Measurements from ENCODE around the gene IGLL5.
A peak's percentile ranks its signal among the peaks of the same experiment; 100 is the strongest.
"Not testable (repeated sequence)": the region's sequence is repeated elsewhere in the genome, so short reads cannot be mapped to it uniquely, and the experiment has no call there.

The IGLL5 gene

DNA sequence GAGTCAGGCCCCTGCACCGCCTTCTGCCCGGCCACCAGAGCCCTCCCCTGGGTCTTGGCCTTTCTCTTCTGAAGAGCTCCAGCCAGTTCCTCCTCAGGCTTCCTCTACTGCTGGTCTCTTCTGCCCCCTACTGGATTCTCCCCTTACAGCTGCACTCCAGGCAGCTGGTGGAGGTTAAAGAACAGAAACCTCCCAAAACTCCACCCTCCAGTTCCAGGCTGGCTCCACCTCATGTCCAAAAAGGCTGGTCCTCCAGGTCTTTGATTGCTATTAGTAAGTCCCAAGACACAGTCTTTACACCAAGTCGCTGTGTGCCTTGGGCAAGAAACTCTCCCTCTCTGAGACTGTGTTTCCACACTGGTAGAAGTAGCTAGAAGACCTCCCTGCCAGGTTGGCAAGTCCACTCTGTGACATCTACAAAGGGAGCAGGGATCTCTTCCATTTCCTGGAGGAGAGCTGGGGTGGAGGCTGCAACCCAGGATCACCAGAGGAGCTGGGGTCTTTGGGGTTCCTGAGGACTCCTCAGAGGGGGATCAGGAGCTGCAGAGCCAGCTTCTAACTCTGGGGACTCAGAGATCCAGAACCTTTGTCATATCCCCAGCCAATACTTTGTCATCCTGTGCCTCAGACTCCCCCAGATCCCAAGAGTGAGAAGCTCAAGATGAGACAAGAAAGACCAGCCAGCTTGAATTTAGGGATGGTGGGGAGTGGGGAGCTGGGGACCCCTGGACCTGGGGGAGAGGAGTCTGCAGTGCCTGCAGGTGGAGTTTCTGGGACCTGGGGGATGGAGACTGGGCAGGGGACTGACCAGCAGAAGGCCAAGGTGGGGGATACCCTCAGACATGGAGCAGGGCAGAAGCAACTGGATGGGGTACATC lies 3.4 kb upstream of the IGLL5 start:
- peak in 2 of 3 donors; percentile 39 to 57 for DNase-seq (ENCODE audit: low read depth in 3 of 3)

DNA sequence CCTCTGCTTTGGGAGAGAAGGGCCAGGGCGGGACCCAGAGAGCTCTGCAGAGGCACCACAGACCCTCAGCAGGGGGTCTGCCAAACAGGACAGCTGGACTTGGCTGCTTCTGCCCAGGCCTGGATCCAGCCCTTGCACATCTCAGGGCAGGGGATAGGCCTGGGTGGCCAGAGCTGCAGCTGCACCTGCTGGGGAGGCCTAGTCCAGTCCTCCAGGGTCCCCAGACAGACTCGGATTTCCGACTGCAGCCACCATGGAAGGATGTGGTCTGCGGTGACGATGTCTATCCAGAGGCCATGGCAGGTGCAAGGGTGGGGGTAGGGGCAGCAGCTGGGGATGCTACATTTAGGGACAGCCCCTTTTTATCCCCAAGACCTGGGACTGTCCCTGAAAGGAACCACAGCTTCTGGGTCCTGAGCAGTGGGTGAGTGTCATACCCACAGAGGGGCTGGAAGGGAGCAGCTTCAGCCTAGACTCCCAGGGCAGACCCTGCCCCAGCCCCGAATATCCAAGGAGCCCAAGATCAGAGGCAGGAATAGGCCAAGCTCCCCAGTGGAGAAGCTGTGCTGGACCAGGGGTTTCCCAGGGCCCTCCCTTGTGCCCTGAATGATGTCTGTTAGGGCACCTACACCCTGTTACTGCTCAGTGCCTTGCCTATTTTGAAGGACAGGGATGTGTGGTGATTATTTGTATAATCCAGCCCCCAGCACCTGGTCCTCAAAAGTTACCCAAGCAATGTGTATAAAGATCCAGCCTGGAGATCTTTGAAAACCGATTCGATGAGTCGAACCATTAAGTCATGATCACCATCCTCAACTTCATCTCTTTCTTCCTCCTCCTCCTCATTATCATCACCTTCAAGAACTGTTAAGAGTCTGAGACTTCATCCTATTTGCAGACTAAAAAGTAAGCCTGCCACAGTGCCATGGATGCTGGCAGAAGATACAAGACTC lies 2.5 kb upstream of the IGLL5 start:
- peak in 1 of 3 donors; percentile 20 for DNase-seq (ENCODE audit: low read depth in 3 of 3)

DNA sequence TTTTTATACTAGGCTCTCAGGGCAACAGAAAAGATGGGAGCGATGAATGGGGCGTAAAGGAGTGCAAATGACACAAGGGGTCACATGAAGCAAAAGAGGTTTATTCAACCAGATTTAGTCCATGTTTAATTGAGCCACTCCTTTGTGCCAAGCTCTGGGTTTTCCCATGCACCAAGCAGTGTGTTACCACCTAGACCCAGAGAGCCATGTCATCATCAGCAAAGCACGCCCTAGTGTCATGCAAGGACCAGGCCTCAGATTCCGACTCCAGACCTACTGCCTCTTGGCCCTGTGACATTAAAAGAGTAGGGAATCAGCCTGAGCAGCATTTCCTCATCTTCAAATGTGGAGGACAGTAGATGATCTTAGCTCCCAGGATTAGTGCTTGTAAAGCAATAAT lies 1.1 kb upstream of the IGLL5 start:
- no peak for DNase-seq (ENCODE audit: low read depth in 3 of 3)

DNA sequence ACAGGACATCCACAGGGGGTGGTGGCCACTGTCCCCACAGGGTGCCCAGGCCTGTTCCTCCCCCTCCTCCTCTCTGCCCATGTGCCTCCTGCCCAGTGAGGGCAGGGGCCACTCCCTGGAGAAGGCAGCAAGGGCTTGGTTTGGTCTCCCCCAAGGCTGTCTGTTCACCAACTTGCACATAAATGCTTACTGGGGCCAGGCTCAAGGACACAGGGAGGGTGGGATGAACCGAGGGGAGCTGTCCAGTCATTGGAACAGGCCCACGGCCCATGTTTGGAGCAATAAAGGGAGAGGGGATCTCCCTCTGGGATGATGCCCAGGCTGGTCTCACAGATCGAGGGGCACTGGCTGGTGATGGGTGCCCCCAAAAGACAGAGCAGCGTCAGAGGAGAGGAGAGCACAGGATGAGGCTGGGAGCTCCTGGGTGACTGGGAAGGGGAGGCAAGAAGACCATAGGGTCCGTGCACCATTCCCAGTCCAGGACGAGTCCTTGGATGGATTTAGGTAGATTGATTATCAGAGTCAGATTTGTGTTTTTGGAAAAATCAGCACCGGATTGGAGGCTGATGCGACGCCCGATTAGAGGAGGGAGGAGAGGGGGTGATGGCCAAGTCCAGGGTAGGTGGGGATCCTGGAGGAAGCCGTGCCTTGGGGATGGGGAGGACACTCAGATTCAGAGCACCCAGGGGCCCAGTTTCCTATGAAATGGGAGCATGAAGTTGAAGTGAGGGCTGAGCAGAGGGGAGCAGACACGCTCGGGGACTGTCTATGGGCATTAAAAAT lies 1.1 kb downstream of the IGLL5 start:
- no peak for DNase-seq (ENCODE audit: low read depth in 3 of 3)

DNA sequence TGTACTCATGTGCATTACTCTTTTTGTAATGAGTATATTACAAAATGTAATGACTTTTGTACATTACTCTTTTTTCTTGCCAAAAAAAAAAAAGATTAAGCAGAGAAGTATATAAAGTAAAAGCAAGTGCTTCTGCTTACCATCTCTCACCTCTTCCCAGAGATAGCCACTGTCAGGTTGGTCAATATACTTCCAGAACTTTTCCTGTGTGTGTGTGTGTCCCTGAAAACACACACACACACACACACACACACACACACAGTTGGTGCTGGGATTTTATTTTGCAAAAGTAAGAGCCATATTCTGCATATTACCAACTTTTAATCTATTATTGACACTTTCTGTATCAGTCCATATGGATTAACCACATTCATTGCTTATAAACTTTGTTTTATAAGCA lies 2.5 kb downstream of the IGLL5 start:
- DNase-seq (ENCODE audit: low read depth in 3 of 3) = no peak

DNA sequence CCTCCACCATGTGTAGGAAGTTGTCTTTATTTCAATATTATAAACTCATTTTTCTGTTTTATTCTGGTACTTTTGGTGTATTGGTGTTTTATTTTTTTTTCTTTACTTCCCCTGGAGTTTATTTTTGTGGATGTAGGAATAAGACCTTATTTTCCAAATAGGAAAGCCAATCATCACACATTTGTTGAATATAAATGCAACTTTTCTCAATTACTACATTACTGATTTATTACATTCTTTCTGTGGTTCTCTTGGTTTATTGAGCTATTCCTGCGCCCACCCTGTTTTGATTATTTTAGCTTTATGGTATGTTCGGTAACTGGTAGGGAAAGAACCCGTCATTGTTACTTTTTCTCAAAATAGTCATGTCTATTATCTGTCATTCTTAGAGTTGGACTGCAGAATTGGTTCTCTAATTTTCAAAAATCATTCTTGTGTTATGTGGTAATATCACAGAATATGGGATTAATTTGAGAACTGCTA lies 3.6 kb downstream of the IGLL5 start:
- no peak for DNase-seq (ENCODE audit: low read depth in 3 of 3)

DNA sequence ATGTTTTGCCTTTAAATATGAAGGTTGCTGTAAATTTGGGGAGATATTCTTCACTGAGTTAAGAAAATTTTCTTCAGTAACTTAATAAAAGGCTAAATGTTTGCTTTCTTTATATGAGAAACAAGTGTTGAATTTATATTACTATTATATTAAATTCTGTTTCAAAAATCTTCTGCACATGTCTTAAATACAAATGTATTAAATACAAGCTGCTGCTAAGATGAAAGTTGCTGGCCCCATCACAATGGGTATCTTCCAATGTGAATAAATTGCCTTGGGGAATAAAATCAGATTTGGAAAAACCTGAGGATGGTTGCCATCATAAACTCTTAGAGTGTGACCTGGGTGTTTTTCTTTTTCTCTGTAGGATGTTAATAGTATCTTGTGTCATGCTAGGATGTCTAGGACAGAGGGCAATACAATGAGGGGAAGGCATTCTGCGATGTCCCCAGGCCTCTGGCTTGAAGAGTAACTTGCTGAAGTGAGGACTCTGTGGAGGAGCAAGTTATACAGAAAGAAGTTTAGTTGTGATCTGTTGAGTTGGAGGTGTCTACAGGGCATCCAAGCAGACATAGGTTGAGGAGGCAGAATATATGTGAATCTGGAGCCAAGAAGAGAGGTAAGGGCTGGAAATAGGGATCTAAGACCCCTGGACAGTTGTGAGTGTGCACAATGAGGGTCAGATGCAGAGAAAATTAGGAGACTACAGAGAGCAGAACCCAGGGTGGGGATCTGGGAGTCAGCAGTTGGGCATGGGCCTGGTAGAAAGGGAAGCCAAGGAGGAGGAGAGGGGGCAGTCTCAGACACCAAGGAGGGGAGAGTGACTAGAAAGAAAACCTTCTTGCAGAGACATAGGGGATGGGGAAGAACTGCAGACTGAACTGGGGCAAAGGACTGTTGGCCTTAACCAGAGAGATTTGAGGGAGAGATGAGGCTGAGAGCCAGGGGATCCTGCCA lies 4.8 kb downstream of the IGLL5 start:
- DNase-seq (ENCODE audit: low read depth in 3 of 3) = no peak

DNA sequence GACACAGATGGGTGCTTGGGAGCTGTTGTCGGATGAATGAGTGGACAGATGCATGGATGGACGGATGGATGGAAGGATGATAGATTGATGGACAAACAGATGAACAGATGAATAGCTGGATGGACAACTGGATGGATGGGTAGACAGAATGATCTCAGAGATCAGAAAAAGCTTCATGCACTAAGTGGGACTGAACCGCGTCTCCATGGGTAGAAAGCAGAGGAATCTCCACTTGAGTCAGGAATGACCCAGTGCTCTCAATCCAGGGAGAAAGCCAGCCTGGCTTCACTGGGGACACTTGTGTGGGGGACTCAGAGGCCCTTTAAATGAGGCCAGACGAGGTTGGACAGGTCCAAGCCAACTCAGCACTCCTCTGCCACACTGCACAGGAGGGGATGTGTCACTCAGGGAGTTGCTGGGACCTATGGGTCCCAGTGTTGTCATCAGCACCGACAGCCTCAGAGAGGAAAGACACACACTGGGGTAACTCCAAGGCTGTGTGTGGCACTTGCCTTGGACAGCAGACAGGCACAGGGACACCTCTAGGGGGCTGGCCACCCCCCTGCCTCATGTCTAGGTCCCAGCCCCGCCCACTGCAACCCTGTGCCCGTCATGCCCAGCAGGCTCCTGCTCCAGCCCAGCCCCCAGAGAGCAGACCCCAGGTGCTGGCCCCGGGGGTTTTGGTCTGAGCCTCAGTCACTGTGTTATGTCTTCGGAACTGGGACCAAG lies 5.6 kb downstream of the IGLL5 start:
- no peak for DNase-seq (ENCODE audit: low read depth in 3 of 3)

DNA sequence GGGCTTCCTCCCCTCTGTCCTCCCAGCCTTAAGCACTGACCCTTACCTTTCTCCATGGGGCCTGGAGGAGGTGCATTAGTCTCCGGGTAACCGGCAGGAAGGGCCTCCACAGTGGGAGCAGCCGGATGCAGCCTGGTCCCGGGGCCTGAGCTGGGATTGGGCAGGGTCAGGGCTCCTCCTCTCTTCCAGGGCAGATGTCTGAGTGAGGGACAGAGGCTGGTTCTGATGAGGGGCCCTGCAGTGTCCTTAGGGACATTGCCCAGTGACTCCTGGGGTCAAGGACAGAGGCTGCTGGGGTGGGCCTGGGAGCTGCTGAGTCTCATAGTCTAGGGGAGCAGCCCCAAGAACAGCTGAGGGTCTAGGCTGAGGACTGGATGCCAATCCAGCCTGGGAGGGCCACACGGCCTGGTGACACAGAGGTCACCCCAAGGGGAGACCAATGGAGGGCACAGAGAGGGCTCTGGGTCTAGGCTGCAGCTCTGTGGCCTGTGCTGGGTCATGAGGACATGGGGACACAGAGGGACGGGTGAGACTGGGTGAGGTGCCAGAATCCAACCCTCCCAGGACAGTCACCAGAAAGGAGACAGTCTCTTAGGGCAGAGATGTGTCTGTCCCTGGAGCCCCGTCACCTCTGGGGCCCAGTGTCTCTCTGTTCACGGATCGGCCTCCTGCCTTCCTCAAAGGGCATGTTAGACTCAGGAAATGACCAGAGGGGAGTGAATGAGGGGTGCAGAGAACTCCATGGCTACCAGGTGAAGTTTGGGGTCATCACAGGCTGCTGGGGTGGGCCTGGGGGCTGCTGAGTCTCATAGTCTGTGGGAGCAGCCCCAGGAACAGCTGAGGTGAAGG lies 6.5 kb downstream of the IGLL5 start:
- DNase-seq (ENCODE audit: low read depth in 3 of 3) = no peak

DNA sequence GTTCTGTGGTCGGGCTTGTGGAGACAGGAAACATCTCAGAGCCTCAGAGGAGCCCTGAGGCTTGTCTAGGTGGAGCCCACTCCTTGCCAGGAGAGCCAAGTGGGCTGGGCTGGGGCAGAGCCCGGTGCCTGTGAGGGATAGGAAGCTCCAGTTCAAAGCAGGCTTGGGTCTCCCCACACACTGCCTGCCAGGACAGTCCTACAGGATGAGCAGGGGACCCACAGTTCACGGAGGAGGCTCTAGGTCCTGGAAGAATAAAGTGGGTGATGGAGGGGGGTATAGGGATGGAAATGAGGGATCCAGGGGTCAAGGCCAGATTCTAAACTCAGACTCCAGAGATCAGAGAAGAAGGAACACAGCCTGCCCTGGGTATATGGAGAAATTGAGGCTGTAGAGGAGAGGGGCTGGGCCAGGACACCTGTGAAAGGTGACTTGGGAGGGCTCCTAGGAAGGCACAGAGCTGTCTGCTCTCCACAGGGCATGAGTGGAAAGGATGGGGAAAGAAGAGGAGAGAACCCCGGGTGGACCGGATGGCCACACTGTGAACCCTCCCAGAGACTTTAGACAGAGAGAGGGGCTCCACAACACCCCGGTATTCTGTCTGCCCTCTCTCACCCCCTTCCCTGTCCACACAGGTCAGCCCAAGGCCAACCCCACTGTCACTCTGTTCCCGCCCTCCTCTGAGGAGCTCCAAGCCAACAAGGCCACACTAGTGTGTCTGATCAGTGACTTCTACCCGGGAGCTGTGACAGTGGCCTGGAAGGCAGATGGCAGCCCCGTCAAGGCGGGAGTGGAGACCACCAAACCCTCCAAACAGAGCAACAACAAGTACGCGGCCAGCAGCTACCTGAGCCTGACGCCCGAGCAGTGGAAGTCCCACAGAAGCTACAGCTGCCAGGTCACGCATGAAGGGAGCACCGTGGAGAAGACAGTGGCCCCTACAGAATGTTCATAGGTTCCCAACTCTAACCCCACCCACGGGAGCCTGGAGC lies 7.4 kb downstream of the IGLL5 start:
- no peak for DNase-seq (ENCODE audit: low read depth in 3 of 3)

DNA sequence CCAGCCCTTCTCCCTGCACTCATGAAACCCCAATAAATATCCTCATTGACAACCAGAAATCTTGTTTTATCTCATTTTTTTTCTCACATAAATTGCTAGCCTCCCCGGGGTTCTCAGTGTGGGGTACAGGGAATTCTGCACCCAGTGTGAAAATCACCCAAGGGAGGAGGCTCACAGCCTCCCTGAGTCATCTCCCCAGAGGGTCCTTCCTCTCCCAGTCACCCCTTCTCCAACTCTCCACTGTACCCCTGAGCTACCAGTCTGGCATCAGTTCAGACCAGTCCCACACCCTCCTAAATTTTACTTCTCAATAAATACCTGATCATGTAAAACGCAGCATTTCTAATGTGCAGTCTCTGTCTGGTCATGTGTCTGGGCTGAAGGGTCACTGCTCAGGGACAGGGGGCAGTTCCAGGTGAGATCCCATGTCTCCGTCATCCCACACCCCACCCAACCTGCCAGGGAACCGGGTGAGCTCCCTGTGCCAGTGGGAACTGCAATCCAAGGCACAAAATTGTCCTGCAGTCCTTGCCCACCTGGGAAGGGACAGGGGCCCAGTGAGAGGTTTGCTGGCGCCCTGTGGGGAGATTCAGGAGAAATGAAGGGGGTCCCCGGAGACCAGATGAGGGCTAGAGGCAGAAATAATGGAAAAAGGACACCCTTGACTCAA lies 8.3 kb downstream of the IGLL5 start:
- DNase-seq (ENCODE audit: low read depth in 3 of 3) = no peak

DNA sequence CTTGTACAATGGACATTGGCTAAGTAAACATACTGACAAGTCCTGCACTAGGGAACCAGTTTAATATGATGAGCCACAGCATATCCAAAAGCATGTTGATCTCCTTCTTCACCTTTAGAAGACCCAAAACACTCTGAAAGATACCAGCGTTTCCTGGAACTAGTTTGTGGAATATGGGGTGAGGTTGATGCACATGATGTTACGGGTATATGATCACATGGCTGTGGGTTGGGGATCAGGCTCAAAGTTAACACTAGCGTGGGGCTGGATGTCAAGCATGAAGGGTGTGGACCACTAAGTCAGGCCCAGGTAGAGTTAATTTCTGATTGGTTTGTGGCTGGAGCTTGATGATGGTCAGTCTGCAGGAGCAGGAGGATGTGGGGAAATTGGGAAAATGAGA lies 9.0 kb downstream of the IGLL5 start:
- no peak for DNase-seq (ENCODE audit: low read depth in 3 of 3)

DNA sequence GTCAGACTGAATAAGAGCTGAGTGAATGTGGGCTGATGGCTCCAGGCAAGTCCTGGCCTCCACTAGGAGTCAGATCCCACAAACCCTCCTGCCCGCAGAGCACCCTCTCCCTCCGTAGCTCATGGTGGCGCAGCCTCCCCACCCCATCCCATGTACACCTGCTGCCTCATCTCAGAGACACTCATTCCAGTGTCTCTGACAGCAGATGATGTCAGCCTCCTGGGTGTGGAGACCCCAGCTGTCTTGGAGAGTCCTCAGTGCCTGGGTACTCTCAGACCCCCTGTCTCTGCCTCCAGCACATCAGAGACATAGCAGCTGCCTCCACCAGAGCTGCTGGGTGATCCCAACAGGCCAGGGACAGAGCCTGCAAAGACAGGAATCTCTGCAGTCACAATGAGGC lies 9.5 kb downstream of the IGLL5 start:
- no peak for DNase-seq (ENCODE audit: low read depth in 3 of 3)

DNA sequence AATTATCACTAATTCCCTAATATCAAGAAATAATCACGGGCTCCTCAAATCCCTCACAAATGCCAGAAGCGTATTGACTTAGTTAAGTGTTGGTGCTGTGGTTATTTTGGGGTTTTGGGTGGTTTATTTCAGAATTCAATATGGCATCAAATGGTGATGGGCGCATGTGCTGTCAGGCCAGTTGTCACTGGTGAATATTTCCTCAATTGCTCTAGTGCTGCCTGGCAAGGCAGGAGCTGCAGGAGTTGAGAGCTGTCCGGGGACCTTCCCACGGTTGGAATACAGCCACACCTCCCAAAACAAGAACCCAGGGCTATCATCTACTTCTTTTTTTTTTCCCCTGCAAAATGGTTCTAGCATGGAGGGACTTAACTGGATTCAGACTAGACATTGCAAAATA lies 10.3 kb downstream of the IGLL5 start:
- no peak for DNase-seq (ENCODE audit: low read depth in 3 of 3)

DNA sequence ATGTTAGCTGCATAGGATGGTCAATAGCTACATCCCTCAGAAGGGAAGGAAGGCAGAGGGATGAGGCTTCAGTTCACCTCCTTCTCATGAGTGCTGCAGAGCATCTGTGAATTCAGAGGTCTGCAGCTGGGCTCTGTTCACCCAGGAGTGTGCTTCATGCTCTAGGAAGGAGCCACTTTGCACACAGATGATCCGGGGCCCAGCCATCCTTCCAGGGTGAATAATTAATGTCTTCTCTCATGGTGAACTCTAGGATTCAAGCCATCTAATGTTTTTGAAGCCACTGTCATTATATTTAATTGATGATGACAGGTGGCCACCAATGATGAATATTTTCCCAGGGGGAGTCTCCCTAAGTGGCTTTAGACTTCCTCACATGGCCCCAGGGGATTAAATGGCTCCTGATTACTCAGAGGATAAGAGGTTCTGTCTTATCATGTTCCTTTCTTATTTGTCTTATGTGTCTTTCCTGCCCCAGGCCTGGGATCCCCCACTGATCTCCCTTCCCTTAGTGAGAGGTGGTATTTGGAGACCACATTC lies 10.9 kb downstream of the IGLL5 start:
- not testable (repeated sequence) for DNase-seq (ENCODE audit: low read depth in 3 of 3)

DNA sequence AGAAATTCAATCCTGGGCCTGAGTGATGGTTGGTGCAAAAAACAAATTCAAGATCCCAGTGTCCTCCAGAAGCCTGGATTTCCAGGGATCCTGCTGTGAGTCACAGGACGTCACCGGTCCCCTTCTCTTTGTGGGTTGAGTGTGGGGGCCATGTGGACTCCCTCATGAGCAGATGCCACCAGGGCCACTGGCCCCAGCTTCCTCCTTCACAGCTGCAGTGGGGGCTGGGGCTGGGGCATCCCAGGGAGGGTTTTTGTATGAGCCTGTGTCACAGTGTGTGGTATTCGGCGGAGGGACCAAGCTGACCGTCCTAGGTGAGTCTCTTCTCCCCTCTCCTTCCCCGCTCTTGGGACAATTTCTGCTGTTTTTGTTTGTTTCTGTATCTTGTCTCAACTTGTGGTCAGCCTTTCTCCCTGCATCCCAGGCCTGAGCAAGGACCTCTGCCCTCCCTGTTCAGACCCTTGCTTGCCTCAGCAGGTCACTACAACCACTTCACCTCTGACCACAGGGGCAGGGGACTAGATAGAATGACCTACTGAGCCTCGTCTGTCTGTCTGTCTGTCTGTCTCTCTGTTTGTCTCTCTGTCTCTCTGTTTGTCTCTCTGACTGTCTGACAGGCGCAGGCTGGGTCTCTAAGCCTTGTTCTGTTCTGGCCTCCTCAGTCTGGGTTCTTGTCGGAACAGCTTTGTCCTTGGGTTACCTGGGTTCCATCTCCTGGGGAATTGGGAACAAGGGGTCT lies 11.9 kb downstream of the IGLL5 start:
- DNase-seq (ENCODE audit: low read depth in 3 of 3) = not testable (repeated sequence)
